Raji (cell line): ENCODE measurements around the gene TXN2.

ENCODE experiments used
- POLR2A ChIP-seq: IDR thresholded peaks from 2 replicates; pipeline ENCODE4 v1.6.1; 2011; ENCODE audit warnings: low read depth, low read length, control low read depth; ENCODE audit not compliant: insufficient read depth

Gene TXN2

DNA sequence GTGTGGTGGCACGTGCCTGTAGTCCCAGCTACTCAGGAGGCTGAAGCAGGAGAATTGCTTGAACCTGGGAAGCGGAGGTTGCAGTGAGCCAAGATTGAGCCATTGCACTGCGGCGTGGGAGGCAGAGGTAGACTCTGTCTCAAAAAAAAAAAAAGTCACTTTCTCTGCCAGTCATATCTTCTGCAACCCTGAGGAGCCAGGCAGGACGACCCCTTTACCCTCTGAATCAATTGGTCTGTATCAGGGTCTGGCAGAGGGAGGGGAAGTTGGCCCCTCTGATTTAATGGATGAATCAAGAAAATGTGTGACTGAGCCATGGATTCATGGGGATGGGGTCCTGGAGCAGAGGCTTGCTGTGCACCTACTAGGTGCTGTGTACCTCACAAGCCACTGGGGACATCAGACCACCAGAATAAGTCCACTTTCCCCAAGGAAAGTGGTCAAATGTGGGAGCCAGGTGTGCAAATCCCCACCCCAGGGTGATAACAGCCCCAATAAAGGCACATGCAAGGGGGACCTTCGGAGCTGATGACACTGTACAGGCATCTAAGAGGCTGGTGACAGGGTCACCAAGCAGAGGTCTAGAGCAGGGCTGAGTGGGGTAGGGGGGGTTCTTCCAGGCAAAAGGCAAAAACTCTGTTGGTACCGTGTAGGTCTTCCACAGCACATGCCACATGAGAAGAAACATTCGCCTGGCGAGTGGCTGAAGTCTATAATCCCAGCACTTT, 29.0 kb downstream of the TXN2 start:
- 0 out of 2 replicates have a peak, but pooled peaks have one; percentile 2 for TF ChIP-seq POLR2A

DNA sequence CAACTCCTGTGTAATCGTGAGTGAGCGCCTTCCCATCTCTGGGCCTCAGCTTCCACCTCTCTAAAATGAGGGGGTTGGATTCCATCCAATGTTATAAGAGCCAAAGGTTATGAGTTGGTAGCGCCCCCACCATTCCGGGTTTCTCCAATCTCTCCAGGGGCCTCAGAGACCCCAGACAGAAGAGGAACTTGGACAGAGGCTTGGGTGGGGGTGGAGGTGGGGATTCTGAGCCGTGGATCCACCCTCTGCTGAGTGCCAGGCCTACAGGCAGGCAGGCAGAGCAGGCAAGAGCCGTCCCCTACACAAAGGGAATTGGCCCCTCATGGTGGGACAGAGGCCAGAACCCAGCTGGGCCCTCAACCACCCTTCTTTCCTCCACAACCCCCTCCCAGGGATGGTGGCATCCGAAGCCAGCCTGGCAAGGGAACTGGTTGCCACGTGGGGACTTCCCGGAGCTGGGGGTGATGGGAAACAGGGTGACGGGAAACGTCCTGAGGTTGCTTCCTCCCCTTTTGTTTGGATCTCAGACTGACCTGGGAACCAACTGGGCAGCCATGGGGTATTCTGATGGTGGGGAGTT, 31.8 kb downstream of the TXN2 start:
- TF ChIP-seq POLR2A, result no peak

DNA sequence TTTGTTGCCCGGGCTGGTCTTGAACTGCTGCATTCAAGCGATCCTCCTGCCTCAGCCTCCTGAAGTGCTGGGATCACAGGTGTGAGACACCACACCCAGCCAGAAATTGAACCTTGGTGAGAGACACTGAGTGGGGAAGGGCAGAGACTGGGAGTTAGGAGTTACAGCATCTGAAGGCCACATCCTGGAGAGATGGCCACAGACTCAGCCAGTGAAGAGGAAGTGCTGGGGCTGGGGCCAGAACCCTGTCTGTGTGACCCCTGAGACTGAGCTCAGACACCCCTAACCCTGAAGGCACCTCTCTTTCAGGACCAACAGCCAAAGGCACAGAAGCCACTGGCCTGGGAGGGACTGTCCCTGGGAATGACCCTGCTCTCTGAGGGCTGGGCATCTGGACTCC, 33.8 kb downstream of the TXN2 start:
- no peak for TF ChIP-seq POLR2A

DNA sequence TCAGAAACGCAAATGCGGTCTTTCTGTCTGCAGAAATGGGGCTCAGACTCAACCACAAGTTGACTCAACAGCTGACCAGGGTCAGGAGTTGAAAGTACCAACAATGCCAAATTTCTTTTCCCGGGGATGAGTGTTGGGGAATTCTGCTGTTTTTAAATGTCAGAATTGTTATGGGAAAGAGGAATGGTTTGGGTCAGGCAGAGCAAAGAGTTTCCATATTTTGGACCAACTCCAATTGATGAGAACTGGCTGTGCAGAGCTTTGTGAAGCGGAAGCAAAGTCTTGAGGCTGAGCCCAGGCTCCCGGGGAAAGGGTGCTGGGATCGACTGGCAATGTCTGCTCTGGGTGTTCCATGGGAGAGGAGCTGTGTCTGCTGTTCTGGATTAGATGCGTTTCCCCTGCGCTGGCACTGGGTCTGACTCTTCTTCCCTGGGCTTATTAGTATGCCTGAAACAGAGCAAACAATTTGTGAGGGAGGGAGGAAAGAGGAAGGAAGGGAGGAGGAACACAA, 36.2 kb downstream of the TXN2 start:
- no peak for TF ChIP-seq POLR2A

DNA sequence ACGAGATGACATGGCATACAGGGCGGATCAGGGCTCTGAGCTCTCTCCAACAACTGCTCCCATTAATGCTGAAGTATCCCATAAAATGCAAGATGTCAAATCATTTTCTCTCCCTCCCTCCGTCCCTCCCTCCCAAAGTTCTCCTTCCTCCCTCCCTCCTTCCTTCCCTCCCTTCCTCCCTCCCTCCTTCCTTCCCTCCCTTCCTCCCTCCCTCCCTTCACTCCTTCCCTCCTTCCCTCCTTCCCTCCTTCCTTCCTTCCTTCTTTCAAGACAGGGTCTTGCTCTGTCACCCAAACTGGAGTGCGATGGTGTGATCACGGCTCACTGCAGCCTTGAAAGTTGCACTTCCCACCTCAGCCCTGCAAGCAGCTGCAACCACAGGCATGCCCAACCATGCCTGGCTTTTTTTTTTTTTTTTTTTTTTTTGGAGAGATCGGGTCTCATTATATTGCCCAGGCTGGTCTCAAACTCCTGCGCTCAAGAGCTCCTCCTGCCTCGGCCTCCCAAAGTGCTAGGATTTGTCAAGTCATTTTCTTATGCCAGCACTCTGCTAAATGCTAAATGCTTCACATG, 38.2 kb downstream of the TXN2 start:
- TF ChIP-seq POLR2A, result no peak

DNA sequence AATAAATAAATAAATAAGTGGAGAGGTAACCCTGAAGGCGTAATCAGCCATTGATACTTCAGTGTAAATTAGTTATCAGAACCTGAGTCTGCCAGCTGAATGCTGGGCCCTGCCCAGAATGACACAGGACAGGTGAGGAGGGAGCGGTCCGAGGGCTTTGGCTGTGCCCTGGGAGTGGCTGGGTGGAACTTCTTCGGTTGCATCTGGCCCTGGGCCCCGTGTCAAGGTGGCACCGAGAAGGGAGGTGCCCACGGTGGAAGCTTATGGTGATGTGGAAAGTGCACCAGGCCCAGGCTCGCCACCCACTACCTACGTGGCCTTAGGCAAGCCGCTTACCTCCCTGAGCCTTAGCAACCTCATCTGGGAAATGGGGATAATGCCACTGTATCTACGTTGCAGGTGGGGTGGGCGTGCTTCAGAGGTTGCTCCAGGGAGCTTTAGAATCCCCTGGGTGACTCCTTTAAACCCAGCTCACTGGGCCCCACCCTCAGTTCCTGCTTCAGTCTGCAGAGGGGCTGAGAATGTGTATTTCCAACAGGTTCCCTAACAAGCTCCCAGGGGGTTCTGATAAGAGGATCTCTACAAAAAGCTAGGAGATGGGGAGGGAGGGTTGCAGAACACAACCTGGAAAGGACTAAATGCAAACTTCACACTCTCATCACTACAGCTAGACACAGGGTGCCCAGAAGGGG, 38.8 kb downstream of the TXN2 start:
- TF ChIP-seq POLR2A, result no peak

DNA sequence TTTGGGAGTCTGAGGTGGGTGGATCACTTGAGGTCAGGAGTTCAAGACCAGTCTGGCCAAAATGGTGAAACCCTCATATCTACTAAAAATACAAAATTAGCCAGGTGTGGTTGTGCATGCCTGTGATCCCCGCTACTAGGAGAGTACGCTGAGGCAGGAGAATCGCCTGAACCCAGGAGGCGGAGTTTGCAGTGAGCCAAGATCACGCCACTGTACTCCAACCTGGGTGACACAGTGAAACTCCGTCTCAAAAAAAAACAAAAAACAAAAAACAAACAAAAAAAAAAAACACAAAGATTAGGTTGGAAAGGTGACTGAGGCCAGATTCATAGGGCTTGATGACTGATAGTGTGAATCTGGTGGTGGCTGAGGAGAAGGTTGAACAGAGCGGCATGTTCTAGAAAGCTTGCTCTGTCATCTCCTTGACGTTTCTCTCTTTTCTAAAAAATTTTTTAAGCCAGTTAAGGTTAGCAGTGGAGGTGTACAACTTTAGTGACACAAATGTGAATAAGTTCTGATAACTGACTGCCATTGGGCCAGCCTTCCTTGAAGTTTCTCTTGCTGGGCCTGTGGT, 40.9 kb downstream of the TXN2 start:
- no peak for TF ChIP-seq POLR2A

DNA sequence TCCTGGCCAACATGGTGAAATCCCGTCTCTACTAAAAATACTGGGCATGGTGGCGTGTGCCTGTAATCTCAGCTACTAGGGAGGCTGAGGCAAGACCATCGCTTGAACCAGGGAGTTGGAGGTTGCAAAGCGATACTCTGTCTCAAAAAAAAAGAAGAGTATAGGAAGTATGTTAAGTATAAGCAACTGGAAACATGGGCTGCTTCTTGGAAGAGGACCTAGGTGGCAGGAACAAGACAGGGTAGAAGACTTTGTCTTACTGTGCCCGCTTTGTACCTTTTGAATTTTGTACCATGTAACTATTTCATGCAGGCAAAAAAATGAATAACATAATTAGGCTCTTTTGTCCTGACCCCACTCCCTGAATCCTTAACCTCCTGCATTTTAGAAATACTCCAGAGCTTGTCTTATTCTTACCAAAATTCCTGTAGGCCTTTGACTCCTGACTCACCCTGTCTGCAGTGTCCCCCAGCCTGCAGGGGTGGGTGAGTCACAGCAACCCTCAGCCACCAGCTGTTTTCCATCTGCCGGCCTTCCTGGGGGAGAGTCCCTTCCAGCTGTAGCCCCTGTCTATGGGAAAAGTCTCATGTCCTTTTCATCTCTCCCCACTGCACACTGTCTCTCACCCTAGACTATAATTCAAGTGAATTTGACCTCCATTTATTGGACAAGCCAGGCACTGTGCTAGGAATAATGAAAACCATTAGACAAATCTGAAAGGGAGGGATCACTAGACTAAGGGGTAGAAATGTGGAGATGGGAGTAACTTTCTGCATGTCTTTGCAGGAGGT, 41.8 kb downstream of the TXN2 start:
- TF ChIP-seq POLR2A, result no peak

DNA sequence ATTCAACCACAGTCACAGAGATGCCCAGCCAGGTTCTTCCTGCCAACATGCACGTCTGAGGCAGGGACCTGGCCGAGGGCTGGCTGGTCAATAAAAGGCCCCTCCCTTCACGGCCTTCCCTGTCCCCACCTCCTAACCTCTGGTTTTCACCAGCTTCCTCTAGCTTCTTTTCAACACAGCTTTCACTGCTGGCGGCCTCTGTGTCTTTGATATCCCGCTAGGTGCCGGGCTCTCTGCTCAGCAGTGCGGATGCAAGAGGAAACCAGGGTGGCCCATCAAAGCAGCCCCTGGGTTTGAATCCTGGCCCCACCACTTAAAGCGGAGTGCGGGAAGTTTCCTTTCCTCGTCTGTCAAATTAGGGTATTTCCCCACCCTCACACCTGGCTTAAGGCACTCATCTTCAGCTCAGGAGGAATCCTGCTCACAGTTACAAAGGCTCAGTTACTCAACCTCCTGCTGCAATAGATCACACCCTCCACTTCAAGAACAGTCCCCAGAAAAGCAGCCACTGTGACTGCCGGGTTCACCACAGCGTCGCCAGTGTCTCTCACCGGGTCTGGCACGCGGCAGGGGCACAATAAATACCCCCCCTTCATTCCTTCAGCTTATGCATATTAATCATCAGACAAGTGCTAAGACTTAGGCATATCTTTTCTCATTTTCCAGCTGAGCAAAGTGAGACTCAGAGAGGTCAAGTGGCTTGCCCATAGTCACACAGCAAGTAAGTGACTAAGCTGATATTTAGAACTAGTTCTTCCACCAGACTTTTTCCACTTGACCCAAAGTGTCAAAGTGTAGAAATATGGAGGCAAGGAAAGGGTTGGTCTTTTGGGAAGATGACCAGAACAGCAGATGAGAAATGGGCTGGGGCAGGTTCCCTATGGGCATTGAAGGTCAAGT, 45.7 kb downstream of the TXN2 start:
- TF ChIP-seq POLR2A, result no peak

DNA sequence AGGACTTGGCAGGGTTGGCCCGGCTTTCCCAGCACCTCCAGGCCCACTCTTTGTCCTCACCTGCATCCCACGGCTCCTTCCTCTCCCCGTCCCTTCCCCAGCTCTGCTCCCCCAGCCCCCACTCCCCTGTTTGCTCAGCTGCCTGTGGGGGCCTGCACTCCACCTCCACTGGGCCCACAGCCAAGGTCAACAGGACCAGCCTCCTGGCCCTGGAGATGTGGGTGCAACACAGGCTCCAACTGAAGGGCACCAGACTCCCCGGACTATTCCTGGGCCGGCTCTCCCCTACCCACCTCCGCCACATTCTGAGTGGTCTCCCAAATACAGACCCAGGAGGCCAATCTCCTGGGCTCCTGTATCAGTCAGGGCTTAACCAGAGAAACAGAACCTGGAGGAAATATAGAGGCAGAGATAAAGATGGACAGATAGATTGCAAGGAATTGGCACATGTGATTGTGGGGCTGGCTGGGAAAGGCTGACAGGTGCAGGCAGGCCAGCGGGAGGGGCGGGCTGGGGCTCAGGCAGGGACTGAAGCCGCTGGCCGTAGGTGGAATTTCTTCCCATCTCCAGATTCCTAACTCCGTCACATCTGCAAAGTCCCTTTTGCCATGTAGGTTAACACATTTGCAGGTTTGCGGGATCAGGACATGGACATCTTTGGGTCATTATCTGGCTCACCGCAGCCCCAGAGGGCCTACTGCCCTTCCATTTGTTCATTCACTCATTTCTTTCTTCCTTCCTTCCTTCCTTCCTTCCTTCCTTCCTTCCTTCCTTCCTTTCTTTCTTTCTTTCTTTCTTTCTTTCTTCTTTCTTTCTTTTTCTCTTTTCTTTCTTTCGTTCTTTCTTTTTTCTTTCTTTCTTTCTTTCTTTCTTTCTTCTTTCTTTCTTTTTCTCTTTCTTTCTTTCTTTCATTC, 47.9 kb downstream of the TXN2 start:
- no peak for TF ChIP-seq POLR2A

DNA sequence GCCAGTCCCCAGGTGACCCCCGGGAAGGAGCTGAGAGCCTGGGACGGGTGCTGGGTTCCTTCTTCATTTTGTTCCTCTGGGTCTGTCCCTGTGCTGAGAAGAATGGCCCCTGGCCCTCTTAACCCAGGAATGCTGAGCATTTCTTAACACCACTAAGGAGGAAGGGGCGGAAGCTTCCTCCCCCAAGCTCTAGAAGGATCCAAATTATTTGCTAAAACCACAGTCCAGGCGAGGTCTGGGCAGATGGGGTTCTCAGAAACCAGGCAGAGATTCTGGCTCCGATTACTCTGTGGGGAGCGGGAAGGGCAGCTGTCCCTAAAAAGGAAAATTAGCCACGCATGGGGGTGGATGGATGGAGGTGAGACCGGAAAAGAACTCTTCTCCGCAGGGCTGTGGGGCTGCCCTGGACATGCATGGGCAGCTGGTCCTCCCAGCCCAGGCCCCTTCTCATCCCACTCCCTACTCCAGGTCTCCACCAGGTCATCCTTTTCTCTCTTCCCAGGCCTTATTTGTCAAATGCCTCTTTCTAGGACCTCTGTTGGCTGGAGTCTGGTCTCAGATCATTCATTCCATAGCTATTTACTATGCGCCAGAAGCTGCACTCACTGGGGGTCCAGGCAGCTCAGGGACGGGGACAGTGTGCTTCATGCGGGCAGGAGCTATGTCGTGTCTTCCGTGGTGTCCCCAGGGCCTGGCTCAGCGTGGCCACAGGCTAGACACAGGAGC, 48.7 kb downstream of the TXN2 start:
- TF ChIP-seq POLR2A, result no peak

DNA sequence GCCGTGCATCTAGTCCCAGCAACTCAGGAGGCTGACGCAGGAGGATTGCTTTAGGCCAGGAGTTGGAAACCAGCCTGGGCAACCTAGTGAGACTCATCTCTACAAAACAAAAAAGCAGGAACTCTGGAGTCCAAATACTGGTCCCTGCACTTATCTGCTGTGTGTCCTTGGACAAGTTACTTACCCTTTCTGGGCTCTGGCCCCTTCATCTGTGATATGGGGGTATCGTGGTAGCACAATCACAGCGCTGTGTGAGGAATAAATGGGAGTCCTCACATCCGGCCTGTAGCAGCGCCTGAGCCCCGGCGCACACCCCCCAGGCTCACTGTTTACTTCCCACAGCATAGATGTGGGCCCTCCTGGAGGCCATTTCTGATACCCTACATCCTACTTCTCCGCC, 49.5 kb downstream of the TXN2 start:
- no peak for TF ChIP-seq POLR2A
